Fibroblast of mammary gland (primary cell): ENCODE measurements around the gene TNPO1.
A peak's percentile ranks its signal among the peaks of the same experiment; 100 is the strongest.
"Not testable (repeated sequence)": the region's sequence is repeated elsewhere in the genome, so short reads cannot be mapped to it uniquely, and the experiment has no call there.

Experiments
- DNase-seq: peaks from one replicate; pipeline ENCODE4 v3.0.0-alpha.2; 2010; ENCODE audit warnings: low read depth
- H3K4me3 ChIP-seq: 2 replicates; pipeline ENCODE4 v1.5.1; 2011; ENCODE audit warnings: low read depth, mild to moderate bottlenecking, low read length, moderate library complexity; ENCODE audit not compliant: control insufficient read depth
- TF ChIP-seq, protein P1 (sequence below): conservative IDR thresholded peaks from 2 replicates; pipeline ENCODE4 v1.5.1; 2011; ENCODE audit warnings: low read depth, low read length, inconsistent platforms; ENCODE audit not compliant: control insufficient read depth, insufficient read depth

Gene TNPO1

DNA sequence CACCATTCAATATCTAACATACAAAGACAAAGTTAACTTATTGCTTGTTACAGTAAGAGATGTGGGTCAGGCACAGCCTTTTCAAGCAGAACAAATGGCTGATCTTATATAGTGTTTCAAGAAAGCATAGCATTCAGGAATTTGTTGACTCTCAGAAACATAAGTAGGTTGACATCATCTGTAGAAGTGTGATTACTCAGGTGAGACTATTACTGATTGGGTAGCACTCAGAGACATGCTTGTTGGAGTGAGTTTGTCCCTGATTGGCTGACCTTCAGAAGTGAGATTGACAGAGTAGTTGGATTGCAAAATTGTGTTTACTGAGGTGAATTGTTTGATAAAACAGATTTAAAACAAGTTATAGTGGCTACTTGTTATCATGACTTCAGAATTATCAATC, 30.7 kb upstream of the TNPO1 start:
- H3K4me3 ChIP-seq = no peak overlapping the region
- TF ChIP-seq, protein P1, sequence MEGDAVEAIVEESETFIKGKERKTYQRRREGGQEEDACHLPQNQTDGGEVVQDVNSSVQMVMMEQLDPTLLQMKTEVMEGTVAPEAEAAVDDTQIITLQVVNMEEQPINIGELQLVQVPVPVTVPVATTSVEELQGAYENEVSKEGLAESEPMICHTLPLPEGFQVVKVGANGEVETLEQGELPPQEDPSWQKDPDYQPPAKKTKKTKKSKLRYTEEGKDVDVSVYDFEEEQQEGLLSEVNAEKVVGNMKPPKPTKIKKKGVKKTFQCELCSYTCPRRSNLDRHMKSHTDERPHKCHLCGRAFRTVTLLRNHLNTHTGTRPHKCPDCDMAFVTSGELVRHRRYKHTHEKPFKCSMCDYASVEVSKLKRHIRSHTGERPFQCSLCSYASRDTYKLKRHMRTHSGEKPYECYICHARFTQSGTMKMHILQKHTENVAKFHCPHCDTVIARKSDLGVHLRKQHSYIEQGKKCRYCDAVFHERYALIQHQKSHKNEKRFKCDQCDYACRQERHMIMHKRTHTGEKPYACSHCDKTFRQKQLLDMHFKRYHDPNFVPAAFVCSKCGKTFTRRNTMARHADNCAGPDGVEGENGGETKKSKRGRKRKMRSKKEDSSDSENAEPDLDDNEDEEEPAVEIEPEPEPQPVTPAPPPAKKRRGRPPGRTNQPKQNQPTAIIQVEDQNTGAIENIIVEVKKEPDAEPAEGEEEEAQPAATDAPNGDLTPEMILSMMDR = no peak
- DNase-seq = no peak

DNA sequence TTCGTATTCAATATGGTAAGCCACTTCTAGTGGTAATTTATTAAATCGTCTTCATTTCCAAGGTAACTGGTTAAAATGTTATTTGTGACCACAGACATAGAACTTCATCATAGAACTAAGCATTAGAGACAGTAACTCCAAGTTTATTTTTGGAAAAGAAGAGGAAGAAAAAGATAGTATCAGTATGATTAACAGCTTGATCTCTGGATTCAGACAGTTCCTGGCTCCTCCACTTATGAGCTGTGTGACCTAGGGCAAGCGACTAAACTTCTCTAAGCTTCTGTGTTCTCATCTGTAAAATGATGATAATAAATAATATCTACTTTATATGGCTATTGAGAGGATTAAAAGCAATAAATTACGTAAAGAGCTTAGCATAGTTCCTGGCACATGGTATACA, 29.8 kb upstream of the TNPO1 start:
- no peak overlapping the region for H3K4me3 ChIP-seq
- no peak for DNase-seq
- TF ChIP-seq, protein P1 = no peak

DNA sequence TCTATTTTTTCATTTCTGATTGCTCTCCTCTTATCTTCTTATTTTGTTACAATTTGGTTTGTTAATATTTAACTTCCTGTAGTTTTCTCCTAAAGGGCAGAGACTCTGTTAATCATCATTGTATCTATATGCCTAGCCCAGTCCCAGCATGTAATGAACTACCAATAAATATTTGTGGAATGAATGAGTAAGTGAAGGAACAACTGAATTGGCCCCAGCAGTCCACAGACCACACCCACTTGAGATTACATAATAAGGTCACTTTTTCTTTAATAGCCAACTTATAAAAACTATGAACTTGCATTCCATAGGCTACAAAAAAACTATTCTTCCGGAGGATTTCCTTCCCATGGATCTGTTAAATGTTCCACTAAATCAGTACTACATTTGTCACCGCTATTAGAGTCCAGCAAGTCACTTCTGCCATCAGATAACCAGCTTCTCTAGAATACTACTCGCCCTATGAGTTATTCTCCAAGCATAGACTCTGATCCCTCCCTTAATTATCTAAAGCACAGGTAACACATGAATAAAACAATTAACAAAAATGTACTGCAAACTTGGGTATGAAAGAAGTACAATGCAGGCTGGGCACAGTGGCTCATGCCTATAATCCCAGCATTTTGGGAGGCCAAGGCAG, 27.5 kb upstream of the TNPO1 start:
- H3K4me3 ChIP-seq = no peak overlapping the region
- DNase-seq = peak; percentile 26
- TF ChIP-seq, protein P1 = no peak

DNA sequence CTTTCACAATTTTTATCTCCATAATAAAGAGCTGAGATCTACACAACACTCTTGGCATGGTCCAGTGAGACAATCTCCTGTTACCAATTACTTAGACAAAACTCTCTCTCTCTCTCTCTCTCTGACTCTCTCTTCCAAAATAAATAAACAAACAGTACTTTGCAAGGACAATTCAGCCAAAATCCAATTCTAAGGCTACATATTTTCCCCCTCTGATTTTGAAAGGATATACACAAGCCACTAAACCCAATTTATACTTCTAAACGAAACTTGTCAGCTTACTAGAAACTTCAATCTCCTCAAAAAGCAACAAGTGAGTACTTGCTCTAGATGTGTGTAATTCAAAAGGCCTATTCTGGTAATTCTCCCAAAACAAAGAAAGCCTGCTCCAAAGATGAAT, 26.3 kb upstream of the TNPO1 start:
- peak; percentile 53 for DNase-seq
- TF ChIP-seq, protein P1 = no peak
- H3K4me3 ChIP-seq = no peak overlapping the region

DNA sequence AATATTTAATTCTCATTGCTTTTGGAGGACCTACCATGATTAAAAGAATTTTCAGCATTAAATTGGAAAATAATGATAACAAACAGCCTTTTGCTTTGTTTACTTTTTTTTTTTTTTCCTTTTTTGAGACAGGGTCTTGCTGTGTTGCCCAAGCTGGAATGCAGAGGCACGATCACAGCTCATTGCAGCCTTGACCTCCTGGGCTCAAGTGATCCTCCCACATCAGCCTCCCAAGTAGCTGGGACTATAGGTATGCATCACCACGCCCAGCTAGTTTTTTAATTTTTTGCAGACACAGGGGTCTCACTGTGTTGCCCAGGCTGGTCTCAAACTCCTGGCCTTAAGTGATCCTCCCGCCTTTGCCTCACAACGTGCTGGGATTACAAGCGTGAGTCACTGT, 23.8 kb upstream of the TNPO1 start:
- H3K4me3 ChIP-seq, DNase-seq: not testable (repeated sequence)

DNA sequence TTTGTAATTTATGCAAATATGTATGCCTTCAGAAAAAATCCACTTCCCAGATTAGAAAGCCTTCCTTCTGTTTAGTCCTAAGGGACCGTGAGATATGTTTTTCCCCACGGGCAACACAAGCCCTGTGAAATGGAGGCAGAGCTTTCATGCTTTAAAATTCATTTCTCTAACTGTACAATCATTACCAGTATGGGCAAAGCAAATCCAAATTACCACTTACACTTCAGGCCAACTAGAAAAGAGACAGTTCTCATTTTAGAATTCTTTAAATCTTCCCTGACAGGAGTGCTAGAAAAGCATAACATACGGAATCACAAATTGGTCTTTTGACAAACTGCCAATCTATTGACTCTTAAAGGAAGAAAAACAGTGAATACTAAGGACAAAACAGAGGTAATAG, 20.5 kb upstream of the TNPO1 start:
- TF ChIP-seq, protein P1 = no peak
- DNase-seq = no peak
- no peak overlapping the region for H3K4me3 ChIP-seq

DNA sequence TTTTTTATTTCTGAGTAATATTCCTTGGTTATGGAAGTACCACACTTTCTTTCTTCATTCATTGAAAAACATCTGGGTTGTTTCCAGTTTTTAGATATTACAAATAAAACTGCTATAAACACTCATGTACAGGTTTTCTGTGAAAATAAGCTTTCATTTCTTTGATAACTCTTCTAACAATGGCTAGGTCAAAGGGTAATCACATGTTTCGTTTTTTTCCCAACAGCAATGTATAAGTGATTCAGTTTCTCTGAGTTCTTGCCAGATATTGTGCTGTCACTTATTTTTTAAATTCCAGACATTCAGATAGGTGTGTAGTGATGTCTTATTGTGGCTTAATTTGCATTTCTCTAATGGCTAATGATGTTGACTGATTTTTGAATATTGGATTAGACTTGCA, 16.7 kb upstream of the TNPO1 start:
- DNase-seq = no peak
- H3K4me3 ChIP-seq = no peak overlapping the region
- TF ChIP-seq, protein P1 = no peak

DNA sequence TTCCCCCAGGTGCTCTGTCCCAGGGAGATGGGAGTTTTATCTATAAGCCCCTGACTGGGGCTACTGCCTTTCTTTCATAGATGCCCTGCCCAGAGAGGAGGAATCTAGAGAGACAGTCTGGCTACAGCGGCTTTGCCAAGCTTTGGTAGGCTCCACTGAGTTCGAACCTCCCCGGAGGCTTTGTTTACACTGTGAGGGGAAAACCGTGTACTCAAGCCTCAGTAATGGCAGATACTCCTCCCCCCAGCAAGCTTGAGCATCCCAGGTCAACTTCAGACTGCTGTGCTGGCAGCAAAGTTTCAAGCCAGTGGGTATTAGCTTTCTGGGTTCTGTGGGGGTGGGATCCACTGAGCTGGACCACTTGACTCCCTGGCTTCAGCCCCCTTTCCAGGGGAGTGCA, 7.8 kb upstream of the TNPO1 start:
- DNase-seq, H3K4me3 ChIP-seq: not testable (repeated sequence)
